GM19395 (cell line): ENCODE results near the gene OR2W1.

Experiments used
- ATAC-seq: cut with Tn5 transposase; IDR thresholded peaks from one replicate; pipeline ENCODE4 v1.9.1; 2021; ENCODE audit warnings: mild to moderate bottlenecking, moderate library complexity; ENCODE audit not compliant: unreplicated experiment

Gene OR2W1, protein sequence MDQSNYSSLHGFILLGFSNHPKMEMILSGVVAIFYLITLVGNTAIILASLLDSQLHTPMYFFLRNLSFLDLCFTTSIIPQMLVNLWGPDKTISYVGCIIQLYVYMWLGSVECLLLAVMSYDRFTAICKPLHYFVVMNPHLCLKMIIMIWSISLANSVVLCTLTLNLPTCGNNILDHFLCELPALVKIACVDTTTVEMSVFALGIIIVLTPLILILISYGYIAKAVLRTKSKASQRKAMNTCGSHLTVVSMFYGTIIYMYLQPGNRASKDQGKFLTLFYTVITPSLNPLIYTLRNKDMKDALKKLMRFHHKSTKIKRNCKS

GRCh38 chr6:29045075-29045474, at the start of gene OR2W1:
TSS of gene OR2W1 (minus strand) at chr6:29045175. CDS start at chr6:29045175, 0 bp downstream.
- ATAC-seq, result no peak

DNA sequence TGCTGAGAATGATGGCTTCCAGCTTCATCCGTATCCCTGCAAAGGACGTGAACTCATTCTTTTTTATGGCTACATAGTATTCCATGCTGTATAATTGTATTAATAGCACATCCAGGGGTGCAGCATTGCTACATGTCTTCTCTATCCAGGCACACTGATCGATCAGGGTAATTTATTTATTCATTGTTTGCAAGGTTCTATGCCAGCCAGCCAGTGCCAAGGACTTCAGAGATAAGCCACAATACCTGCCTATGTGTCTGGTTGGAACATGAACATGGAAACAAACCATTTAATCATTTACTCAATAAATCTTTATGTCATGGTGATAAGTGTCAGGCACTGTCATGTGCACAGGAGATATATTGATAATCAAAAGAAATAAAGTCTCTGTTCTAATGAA, 48.0 kb upstream of the OR2W1 start:
- ATAC-seq, result no peak

DNA sequence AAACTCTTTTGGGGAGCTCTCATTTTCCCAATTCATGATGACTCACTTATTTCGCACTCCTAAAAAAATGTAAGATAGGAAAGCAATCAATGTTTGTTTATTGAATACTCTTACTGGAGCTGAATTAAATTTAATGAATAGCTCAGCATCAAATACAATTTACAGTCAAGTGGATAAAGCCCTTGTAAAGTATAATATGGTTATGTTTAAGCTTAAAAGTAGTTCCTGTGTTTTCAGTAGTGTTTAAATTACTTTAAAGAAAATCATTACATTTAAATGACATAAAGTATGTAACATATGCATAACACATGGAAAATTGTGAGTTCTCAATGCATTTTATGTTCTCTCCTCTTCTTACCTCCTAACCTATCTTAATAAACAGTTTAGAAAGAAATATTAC, 42.2 kb upstream of the OR2W1 start, which contains the start of gene OR2B3:
Gene OR2B3 (minus strand): TSS at position 101 of the 400 bp plus-strand sequence. CDS start 65 bp downstream, at position 36.
- no peak for ATAC-seq

GRCh38 chr6:29082457-29082856, 37.5 kb upstream of the OR2W1 start:
- ATAC-seq, result no peak

DNA sequence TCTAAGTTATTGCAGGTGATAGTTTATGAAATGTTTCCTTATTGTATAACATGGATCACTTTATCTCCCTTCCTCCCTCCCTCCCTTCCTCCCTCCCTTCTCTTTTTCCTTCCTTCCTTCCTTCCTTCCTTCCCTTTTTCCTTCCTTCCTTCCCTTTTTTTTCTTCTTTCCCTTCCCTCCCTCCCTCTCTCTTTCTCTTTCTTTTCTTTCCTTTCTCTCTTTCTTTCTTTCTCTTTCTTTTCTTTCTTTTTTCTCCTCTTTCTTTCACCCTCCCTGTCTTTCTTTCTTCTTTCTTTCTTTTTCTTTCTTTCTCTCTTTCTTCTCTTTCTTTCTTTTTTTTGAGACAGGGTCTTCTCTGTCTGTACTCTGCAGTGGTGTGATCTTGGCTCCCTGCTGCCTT, 36.3 kb upstream of the OR2W1 start:
- no peak for ATAC-seq

DNA sequence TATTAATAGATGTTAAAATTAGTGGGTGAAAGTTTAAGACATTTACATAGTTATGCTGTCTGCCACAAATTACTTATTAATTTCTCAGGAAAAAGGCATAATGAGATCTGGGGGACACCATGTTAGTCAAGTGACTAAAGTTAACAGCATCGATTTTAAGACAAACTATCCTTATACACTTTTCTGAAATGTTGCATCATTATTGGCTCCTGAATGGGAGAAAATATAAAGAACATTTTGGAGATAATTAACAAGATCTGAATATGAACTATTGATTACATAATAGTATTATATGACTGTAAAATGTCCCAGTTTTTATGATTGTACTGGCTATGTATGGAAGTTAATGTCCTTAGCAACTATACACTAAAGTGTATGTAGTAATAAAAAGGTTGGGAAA, 34.2 kb upstream of the OR2W1 start:
- no peak for ATAC-seq

- no peak for ATAC-seq
Measured at GRCh38 chr6:29071831-29072723, 27.1 kb upstream of the OR2W1 start.

DNA sequence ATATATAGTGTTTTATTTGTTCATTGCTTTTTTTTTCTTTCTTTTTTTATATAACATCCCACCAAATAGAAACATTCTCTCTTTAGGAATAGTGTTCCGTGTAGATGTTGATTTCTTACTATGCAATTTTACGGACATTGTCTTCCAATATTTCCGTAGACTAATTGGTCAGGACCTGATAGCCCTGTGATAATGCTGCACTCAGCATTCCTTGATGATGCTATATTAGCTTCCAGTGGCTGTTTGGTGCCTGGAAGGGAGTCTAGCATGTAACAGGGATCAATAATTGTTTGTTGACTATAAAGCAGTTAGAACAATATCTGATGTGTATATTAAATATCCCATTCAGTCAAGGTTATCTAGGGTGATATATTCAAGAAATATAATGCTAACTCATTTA, 6.7 kb upstream of the OR2W1 start:
- no peak for ATAC-seq

GRCh38 chr6:29035951-29036350, 9.0 kb downstream of the OR2W1 start:
- no peak for ATAC-seq

GRCh38 chr6:29028821-29029220, 16.2 kb downstream of the OR2W1 start:
- no peak for ATAC-seq

GRCh38 chr6:29025927-29026585, 18.9 kb downstream of the OR2W1 start:
- no peak for ATAC-seq

GRCh38 chr6:29021434-29021833, 23.5 kb downstream of the OR2W1 start:
- ATAC-seq, result no peak

DNA sequence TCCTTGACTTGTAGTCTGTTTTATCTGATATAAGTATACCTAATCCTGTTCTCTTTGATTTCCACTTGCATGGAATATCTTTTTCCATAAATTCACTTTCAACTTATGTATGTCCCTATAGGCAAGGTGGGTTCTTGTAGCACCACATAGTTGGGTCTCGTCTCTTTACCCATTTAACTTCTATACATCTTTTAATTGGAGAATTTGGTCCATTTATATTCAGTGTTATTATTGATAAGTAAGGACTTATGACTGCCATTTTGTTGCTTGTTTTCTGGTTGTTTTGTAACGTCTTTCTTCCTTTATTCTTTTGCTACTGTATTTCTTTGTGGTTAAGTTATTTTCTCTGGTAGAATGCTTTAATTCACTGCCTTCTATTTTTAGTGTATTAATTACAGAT, 25.3 kb downstream of the OR2W1 start:
- no peak for ATAC-seq

DNA sequence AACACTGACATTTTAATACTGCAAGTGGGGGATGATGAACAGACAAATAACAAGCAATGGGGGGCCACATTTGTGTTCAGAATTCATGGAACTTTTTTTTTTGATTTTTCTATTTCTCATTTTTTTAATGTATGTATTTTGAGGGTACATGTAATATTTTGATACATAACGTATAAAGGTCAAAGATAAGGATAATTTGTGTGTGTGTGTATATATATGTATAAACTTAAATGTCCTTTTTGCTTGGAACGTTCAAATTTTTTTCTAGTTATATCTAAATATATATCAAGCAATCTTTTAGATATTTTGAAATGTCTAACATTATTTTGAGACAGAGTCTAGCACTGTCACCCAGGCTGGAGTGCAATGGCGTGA, 27.6 kb downstream of the OR2W1 start:
- no peak for ATAC-seq

GRCh38 chr6:29016559-29017427, 28.2 kb downstream of the OR2W1 start:
- ATAC-seq, result peak; percentile 92

DNA sequence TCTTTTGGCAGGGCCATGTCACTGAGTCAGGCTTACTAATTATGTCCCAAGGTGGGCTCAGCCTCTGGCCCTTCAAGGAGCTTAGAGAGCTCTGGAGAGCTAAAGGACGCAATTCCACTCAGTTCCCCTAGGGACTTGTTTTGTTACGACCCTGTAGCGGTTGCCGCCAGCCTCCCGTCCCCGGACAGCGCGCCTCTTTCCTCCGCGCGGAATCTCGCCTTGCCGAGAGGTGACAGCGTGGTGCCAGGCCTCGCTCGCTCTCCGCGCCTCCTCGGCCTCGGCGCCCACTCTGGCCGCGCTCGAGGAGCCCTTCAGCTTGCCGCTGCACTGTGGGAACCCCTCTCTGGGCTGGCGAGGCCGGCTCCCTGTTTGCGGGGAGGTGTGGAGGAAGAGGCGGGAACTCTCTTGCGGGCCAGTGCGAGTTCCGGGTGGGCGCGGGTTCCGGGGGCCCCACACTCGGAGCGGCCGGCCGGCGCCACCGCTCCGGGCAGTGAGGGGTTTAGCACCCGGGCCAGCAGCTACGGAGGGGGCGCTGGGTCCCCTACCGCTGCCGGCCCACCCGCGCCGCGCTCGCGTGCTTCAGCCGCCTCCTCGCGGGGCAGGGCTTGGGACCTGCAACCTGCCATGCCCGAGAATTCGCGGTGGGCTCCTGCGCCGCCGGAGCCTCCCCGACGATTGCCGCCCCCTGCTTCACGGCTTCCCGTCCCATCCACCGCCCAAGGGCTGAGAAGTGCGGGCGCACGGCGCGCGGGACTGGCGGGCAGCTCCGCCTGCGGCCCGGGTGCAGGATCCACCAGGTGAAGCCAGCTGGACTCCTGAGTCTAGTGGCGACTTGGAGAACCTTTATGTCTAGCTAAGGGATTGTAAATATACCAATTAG, 30.0 kb downstream of the OR2W1 start:
- no peak for ATAC-seq

GRCh38 chr6:29011276-29011734, 33.7 kb downstream of the OR2W1 start:
- no peak for ATAC-seq

DNA sequence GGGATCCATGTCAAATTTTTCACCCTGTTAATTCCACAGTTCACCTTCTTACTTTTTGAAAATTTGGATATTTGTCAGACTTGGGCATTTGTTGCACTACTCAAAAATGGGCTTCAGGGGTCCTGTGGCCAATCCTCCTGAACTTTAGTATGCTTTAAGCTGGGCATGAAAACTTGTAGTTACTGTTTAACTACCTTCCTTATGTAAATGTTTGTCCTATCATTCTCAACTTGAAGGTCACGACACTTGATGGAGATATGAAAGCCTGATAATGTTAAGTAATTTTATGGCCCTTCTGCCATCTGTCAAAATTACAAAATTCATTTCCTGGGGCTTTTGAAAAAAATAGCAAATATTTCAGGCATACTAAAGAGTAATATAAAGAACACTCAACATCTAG, 35.6 kb downstream of the OR2W1 start:
- ATAC-seq, result no peak

DNA sequence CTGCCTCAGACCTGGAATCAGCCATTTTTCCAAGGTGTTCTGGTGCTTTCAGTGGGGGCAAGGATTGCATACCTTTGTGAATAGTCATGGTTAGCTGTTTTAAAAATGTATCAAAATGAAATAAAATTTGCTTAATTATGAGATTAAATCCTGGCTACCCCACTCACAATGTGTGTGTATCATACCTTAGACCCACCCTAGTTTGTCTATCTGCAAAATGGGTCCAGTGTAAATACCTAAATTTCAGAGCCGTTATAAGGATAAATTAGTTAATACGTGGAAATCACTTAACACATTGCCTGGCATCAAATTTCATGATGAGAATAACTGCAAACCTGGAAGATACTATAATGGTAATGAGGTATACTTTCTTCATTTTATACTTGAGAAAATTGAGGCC, 36.9 kb downstream of the OR2W1 start:
- ATAC-seq, result no peak
